Measurements from ENCODE around the gene ENTREP3. TPM values are rescaled to one million over a fixed set of nuclear protein-coding genes. Genes with fewer than 3 reads are reported as not detected.
"Not testable (repeated sequence)": the region's sequence is repeated elsewhere in the genome, so short reads cannot be mapped to it uniquely, and the experiment has no call there.

ENTREP3 gene
- total and polyA plus RNA-seq, 9 donors, result 4.2 to 21.7 (median 16.7) TPM

DNA sequence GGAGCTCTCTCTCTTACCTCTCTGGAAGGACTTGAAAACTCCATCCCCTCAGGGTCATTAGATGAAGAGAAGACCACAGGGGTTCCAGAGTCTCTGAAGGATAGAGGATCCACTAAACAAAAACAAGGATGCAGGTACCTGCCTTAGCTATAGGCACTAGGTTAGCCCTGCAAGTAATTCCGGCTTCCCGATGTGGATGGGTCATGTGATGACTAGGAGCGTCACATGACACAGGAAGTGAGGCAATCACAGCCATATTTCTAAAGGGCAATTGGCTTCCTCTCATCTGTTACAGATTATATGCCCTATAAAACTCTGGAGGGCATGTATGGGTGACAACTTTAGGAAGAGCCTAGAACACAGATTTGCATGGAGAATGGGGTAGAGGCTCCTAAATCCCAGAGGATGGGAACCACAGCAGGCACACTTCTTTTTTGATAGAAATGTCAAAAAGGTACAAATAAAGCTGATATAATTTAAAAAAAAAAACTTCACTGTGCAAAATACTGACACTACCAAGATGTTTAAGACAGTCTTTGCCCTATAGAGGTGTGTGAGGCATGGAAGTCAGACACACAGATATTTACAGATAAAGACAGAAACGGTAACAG is 14.1 kb downstream of the ENTREP3 start:
- H3K4me1 ChIP-seq (ENCODE audit: control insufficient read depth, insufficient read depth, low read length), result peaks cover 32% of the 10 kb centered on the region
- WGBS (ENCODE audit: insufficient coverage), result 50% methylated on average over 1 of the region's 4 CpGs
- H3K9me3 ChIP-seq (replicated peaks; ENCODE audit: control insufficient read depth, low read depth, low read length), result no peaks in the 10 kb centered on the region
- no peak overlapping the region for H3K27ac ChIP-seq (ENCODE audit: low read length)
- H3K27me3 ChIP-seq (ENCODE audit: control insufficient read depth, insufficient read depth, low read length), result no peaks in the 10 kb centered on the region
- peak overlapping the region; percentile 42 for H3K4me3 ChIP-seq (ENCODE audit: low read length)
- DNase-seq, result peak; percentile 90
- peaks cover 15% of the 10 kb centered on the region for H3K36me3 ChIP-seq (ENCODE audit: control insufficient read depth, insufficient read depth, low read length)

DNA sequence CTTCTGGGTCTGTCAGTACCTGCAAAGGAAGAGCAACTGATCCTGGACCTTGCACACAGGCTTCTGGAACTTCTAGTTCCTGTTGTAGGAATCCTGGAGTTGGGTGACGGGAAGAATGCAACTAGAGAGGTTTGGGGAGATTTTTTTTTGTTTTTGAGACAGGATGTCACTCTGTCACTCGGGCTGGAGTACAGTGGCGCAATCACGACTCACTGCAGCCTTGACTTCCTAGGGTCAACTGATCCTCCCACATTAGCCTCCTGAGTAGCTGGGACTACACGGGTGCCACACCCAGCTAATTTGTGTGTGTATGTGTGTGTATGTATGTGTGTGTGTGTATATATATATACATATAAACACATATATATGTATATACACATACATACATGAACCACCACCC is 18.8 kb downstream of the ENTREP3 start:
- Histone ChIP-seq H3K27me3 (ENCODE audit: control insufficient read depth, insufficient read depth, low read length) (no peaks in the 10 kb centered on the region), H3K4me3 (ENCODE audit: low read length) (no peak overlapping the region), H3K36me3 (ENCODE audit: control insufficient read depth, insufficient read depth, low read length) (peaks cover 18% of the 10 kb centered on the region), H3K4me1 (ENCODE audit: control insufficient read depth, insufficient read depth, low read length) (peaks cover 14% of the 10 kb centered on the region), H3K27ac (ENCODE audit: low read length) (no peak overlapping the region), H3K9me3 (replicated peaks; ENCODE audit: control insufficient read depth, low read depth, low read length) (no peaks in the 10 kb centered on the region)
- no CpG with 5 or more reads among the region's 5 CpGs for WGBS (ENCODE audit: insufficient coverage)
- DNase-seq, result no peak

DNA sequence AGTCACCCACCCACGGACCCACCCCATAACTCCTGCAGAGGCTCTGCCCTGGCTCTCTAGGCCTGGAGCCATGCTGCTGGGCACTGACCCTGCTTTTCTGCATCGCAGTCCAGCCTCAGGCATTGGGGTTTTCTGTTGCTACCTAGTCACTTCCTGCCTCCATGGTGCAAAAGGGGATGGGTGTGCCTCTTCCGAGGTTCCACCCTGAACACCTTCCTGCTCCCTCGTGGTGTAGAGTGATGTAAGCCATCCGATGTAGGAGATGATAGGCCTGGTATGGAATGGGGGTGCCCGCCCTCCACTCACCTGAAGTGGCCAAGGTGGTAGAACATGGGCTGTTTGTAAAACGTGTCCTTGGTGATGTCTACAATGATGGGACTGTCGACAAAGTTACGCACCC is 19.9 kb downstream of the ENTREP3 start:
- H3K36me3 ChIP-seq (ENCODE audit: control insufficient read depth, insufficient read depth, low read length), result peaks cover 18% of the 10 kb centered on the region
- not testable (repeated sequence) for DNase-seq; H3K27me3 ChIP-seq (ENCODE audit: control insufficient read depth, insufficient read depth, low read length); H3K9me3 ChIP-seq (replicated peaks; ENCODE audit: control insufficient read depth, low read depth, low read length); H3K4me3 ChIP-seq (ENCODE audit: low read length); H3K4me1 ChIP-seq (ENCODE audit: control insufficient read depth, insufficient read depth, low read length); H3K27ac ChIP-seq (ENCODE audit: low read length)
- 82% methylated on average over 3 of the region's 9 CpGs for WGBS (ENCODE audit: insufficient coverage)

DNA sequence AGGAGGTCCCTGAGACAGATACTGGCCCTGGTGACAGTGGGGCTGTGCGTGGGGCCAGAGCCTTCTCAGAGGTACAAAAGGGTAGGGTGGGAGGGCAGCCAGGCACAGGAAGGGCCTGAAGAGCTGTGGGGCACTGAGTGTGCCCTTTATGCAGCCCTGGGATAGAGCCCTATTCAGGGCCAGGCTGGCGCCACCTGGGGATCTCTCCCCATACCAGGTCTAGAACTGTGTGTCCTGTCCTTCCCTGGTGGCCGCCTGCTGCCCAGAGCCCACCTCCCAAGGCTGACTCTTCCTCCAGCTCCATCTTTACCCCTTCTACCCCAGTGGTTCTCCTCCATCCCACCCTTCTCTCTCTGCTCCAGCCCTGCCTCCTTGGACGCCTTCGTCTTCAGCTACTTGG is 21.8 kb downstream of the ENTREP3 start:
- not testable (repeated sequence) for H3K27ac ChIP-seq (ENCODE audit: low read length); DNase-seq; H3K4me1 ChIP-seq (ENCODE audit: control insufficient read depth, insufficient read depth, low read length); H3K27me3 ChIP-seq (ENCODE audit: control insufficient read depth, insufficient read depth, low read length); H3K4me3 ChIP-seq (ENCODE audit: low read length); H3K9me3 ChIP-seq (replicated peaks; ENCODE audit: control insufficient read depth, low read depth, low read length)
- peaks cover 18% of the 10 kb centered on the region for H3K36me3 ChIP-seq (ENCODE audit: control insufficient read depth, insufficient read depth, low read length)
- 83% methylated on average over 1 of the region's 5 CpGs for WGBS (ENCODE audit: insufficient coverage)

DNA sequence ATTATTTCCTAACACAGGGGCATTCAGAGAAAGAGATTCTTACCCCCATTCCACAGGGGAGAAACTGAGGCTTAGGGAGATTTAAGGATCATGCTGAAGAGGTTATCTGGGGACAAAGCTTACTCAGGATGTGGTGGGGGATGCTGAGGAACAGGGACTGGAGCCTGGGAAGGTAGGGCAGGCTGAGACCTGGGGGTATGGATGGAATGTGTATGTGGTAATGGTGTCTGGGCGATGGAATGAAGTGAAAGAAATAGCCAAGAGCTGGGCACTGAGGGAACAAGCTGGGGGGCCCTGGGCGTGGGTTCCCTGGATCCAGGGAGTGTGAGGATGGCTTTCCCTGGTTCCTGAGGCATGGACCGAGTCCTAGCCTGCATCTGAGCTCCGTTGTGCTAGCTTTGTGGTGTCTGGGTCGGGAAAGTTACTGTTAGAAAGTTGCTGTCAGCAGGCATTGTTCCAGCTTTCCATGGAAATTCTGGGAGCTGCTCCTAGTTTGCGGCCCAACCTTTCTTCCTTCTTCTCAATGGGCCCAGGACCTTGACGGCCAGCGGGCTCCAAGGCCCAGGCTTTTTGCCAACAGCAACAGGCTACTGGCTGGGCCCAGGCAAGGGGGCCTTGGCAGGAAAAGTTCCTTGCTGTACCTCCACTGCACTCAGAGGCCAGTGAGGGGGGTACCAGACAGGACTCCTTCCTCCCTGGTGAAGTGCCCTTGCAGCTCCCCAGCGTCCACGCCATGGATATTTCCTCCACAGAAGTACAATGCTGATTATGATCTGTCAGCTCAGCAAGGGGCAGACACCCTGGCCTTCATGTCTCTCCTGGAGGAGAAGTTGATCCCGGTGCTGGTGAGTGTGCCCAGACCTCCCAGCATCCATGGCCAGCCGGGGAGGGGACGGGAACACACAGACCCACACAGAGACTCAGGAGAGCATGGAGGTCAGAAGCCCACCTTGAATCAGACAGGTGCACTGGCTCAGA is 23.0 kb downstream of the ENTREP3 start:
- not testable (repeated sequence) for H3K9me3 ChIP-seq (replicated peaks; ENCODE audit: control insufficient read depth, low read depth, low read length); H3K27me3 ChIP-seq (ENCODE audit: control insufficient read depth, insufficient read depth, low read length); H3K4me3 ChIP-seq (ENCODE audit: low read length)
- 38% methylated on average over 5 of the region's 13 CpGs for WGBS (ENCODE audit: insufficient coverage)
- H3K36me3 ChIP-seq (ENCODE audit: control insufficient read depth, insufficient read depth, low read length), result peaks cover 14% of the 10 kb centered on the region
- peaks cover 13% of the 10 kb centered on the region for H3K4me1 ChIP-seq (ENCODE audit: control insufficient read depth, insufficient read depth, low read length)
- peak; percentile 96 for DNase-seq
- peak overlapping the region; percentile 83 for H3K27ac ChIP-seq (ENCODE audit: low read length)

DNA sequence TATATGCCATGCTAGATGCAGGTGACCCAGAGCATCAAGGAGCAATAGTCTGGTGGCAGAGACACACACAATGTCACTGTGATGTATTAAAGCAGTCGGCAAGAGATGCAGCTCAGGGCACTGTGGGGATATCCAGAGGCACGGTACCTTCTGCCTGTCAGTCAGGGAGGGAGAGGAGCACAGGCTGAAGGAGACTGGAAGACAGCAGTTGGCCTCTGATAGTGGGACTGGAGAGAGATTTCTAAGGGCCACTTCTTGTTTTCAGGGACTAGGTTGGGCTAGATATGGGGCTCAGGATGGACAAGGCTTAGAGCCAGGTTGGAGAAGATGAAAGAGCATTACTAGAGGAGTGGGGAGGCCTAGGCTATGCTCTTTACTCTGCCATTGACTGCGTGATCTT is 24.0 kb downstream of the ENTREP3 start:
- not testable (repeated sequence) for H3K27me3 ChIP-seq (ENCODE audit: control insufficient read depth, insufficient read depth, low read length); H3K36me3 ChIP-seq (ENCODE audit: control insufficient read depth, insufficient read depth, low read length); H3K9me3 ChIP-seq (replicated peaks; ENCODE audit: control insufficient read depth, low read depth, low read length); DNase-seq; H3K4me3 ChIP-seq (ENCODE audit: low read length)
- Histone ChIP-seq H3K27ac (ENCODE audit: low read length) (peak overlapping the region; percentile 83), H3K4me1 (ENCODE audit: control insufficient read depth, insufficient read depth, low read length) (peaks cover 17% of the 10 kb centered on the region)
- 47% methylated on average over 2 of the region's 3 CpGs for WGBS (ENCODE audit: insufficient coverage)

DNA sequence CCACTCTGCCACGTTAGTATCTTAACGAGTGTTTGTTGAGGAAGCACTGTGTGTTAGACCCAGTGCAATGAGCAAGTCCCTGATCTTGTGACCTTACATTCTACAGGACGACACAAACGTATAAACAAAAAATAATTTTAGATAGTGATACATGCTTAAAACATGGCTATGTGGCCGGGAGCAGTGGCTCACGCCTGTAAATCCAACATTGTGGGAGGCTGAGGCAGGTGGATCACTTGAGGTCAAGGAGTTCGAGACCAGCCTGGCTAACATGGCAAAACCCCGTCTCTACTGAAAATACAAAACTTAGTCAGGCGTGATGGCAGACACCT is 27.2 kb downstream of the ENTREP3 start:
- Histone ChIP-seq H3K27ac (ENCODE audit: low read length) (peak overlapping the region; percentile 96), H3K36me3 (ENCODE audit: control insufficient read depth, insufficient read depth, low read length) (peaks cover 3% of the 10 kb centered on the region), H3K4me1 (ENCODE audit: control insufficient read depth, insufficient read depth, low read length) (peaks cover 26% of the 10 kb centered on the region), H3K27me3 (ENCODE audit: control insufficient read depth, insufficient read depth, low read length) (no peaks in the 10 kb centered on the region), H3K9me3 (replicated peaks; ENCODE audit: control insufficient read depth, low read depth, low read length) (no peaks in the 10 kb centered on the region), H3K4me3 (ENCODE audit: low read length) (peak overlapping the region; percentile 48)
- WGBS (ENCODE audit: insufficient coverage), result 85% methylated on average over 5 of the region's 9 CpGs
- DNase-seq, result no peak

DNA sequence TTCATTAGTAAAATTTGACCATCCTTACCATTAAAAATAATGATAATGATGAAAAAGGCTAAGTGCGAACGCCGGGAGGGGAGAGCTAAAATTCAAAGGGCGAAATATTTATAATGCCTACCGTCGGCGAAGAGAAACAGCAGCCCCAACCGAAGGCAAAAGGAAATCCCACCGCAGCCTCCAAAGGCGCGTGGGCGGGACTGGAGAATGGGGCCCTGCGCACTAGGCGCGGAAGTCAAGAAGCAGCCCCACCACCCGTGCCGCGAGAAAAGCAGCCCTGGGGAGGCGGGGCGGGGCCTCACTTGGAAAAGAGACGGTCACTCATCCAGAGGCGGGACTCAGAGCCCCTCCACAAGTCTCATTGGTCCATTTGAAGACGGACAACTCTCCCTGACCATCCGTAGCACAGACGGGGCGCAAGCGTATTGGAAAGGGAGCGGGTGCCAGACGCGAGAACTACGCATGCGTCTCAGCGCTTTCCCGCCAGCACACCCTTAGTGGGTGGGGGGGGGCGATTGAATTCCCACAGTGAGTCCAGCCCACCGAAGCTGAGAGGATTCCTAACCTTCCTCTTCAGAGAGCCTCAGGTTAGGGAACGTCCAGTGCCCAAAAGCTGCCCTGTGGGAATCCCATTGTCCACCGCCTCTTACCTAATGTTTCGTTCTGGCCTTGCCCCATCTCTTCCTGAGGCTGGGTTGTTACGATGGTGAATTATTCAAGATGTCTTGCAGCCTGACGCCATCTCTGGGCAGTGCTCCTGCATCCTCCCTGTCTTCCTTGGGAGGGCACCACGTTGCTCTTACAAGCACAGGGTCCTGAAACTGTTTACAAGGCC is 27.8 kb downstream of the ENTREP3 start:
- H3K9me3 ChIP-seq (replicated peaks; ENCODE audit: control insufficient read depth, low read depth, low read length), result no peaks in the 10 kb centered on the region
- H3K36me3 ChIP-seq (ENCODE audit: control insufficient read depth, insufficient read depth, low read length), result peaks cover 3% of the 10 kb centered on the region
- H3K27me3 ChIP-seq (ENCODE audit: control insufficient read depth, insufficient read depth, low read length), result no peaks in the 10 kb centered on the region
- H3K4me3 ChIP-seq (ENCODE audit: low read length), result peak overlapping the region; percentile 71
- WGBS (ENCODE audit: insufficient coverage), result 0% methylated on average over 17 of the region's 42 CpGs
- H3K4me1 ChIP-seq (ENCODE audit: control insufficient read depth, insufficient read depth, low read length), result peaks cover 26% of the 10 kb centered on the region
- peak; percentile 100 for DNase-seq
- H3K27ac ChIP-seq (ENCODE audit: low read length), result peak overlapping the region; percentile 96

DNA sequence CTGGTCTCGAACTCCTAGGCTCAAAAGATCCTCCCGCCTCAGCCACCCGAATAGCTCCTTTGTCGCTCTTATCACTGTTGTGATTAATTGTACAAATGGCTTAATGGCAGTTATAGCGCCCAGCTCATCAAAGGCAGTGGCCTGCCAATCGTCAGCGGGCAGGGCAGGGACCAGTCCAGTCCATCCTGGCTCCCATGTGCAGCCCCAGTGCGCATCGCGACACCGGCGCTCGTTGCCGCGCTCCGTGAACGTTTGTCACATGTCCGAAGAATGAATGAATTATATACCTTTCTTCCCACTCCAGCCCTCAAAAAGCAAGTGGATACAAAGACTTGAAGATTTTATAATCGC is 28.4 kb downstream of the ENTREP3 start:
- peaks cover 3% of the 10 kb centered on the region for H3K36me3 ChIP-seq (ENCODE audit: control insufficient read depth, insufficient read depth, low read length)
- peaks cover 22% of the 10 kb centered on the region for H3K4me1 ChIP-seq (ENCODE audit: control insufficient read depth, insufficient read depth, low read length)
- peak; percentile 68 for DNase-seq
- peak overlapping the region; percentile 95 for H3K27ac ChIP-seq (ENCODE audit: low read length)
- no peaks in the 10 kb centered on the region for H3K27me3 ChIP-seq (ENCODE audit: control insufficient read depth, insufficient read depth, low read length)
- 0% methylated on average over 3 of the region's 19 CpGs for WGBS (ENCODE audit: insufficient coverage)
- no peaks in the 10 kb centered on the region for H3K9me3 ChIP-seq (replicated peaks; ENCODE audit: control insufficient read depth, low read depth, low read length)
- H3K4me3 ChIP-seq (ENCODE audit: low read length), result peak overlapping the region; percentile 71
